DMS114 treated with DMSO at 0.1 percent for 48 hours (cell line): ENCODE results near the gene SYNE1.
"Not testable (repeated sequence)": the region's sequence is repeated elsewhere in the genome, so short reads cannot be mapped to it uniquely, and the experiment has no call there.

ENCODE experiments used
- DNase-seq: peaks from one replicate; lab custom pipeline; 2025; ENCODE audit not compliant: unreplicated experiment; lab: John Stamatoyannopoulos, UW

SYNE1 gene

GRCh38 chr6:152625213-152625612, 11.9 kb downstream of the SYNE1 start:
- no peak for DNase-seq

- not testable (repeated sequence) for DNase-seq
Measured at GRCh38 chr6:152614776-152615175, 22.4 kb downstream of the SYNE1 start.

GRCh38 chr6:152609125-152609670, 28.0 kb downstream of the SYNE1 start:
- no peak for DNase-seq

GRCh38 chr6:152605941-152606340, 31.2 kb downstream of the SYNE1 start:
- DNase-seq: no peak

- DNase-seq: no peak
Measured at GRCh38 chr6:152605342-152605741, 31.8 kb downstream of the SYNE1 start.

- no peak for DNase-seq
Measured at GRCh38 chr6:152603911-152604310, 33.3 kb downstream of the SYNE1 start.

GRCh38 chr6:152600022-152600421, 37.1 kb downstream of the SYNE1 start:
- DNase-seq: no peak

GRCh38 chr6:152598901-152599537, 38.1 kb downstream of the SYNE1 start:
- DNase-seq: no peak

GRCh38 chr6:152598421-152598820, 38.7 kb downstream of the SYNE1 start:
- DNase-seq: no peak

- no peak for DNase-seq
Measured at GRCh38 chr6:152596726-152597125, 40.4 kb downstream of the SYNE1 start.

GRCh38 chr6:152595499-152595898, 41.7 kb downstream of the SYNE1 start:
- DNase-seq: no peak

- DNase-seq: no peak
Measured at GRCh38 chr6:152594701-152595100, 42.5 kb downstream of the SYNE1 start.

GRCh38 chr6:152588456-152588855, 48.7 kb downstream of the SYNE1 start:
- DNase-seq: no peak

GRCh38 chr6:152587473-152587872, 49.7 kb downstream of the SYNE1 start:
- DNase-seq: no peak

GRCh38 chr6:152585236-152585635, 51.9 kb downstream of the SYNE1 start:
- no peak for DNase-seq

GRCh38 chr6:152583888-152584287, 53.3 kb downstream of the SYNE1 start:
- DNase-seq: no peak

- DNase-seq: no peak
Measured at GRCh38 chr6:152576525-152576924, 60.6 kb downstream of the SYNE1 start.

- no peak for DNase-seq
Measured at GRCh38 chr6:152575621-152576150, 61.5 kb downstream of the SYNE1 start.

GRCh38 chr6:152575161-152575560, 62.0 kb downstream of the SYNE1 start:
- DNase-seq: no peak

- DNase-seq: no peak
Measured at GRCh38 chr6:152573762-152574161, 63.4 kb downstream of the SYNE1 start.

- DNase-seq: no peak
Measured at GRCh38 chr6:152572338-152573088, 64.6 kb downstream of the SYNE1 start.

- DNase-seq: no peak
Measured at GRCh38 chr6:152571943-152572337, 65.2 kb downstream of the SYNE1 start.
